HEK293 (cell line): ENCODE results near the gene TMEM259.
A peak's percentile ranks its signal among the peaks of the same experiment; 100 is the strongest.

Source experiments
- BCL11A ChIP-seq: fragments of 450-650 bp; formaldehyde crosslinking; IDR thresholded peaks from 2 replicates; pipeline ENCODE4 v1.5.1; 2016; ENCODE audit warnings: low read depth, missing biosample characterization, missing genetic modification characterization
- GLIS1 ChIP-seq: fragments of 450-650 bp; formaldehyde crosslinking; IDR thresholded peaks from 2 replicates; pipeline ENCODE4 v1.5.1; 2016; ENCODE audit warnings: missing biosample characterization, missing genetic modification characterization
- IKZF3 ChIP-seq: fragments of 450-650 bp; IDR thresholded peaks from 2 replicates; pipeline ENCODE4 v1.5.0; 2018; ENCODE audit warnings: missing biosample characterization, mild to moderate bottlenecking, missing genetic modification characterization, moderate library complexity
- KLF9 ChIP-seq: fragments of 450-650 bp; formaldehyde crosslinking; IDR thresholded peaks from 2 replicates; pipeline ENCODE4 v1.5.1; 2016; ENCODE audit warnings: missing biosample characterization, missing genetic modification characterization, low read depth
- OSR2 ChIP-seq: fragments of 450-650 bp; formaldehyde crosslinking; IDR thresholded peaks from 2 replicates; pipeline ENCODE4 v1.5.1; 2016; ENCODE audit warnings: missing biosample characterization, missing genetic modification characterization
- SP7 ChIP-seq: fragments of 450-650 bp; formaldehyde crosslinking; IDR thresholded peaks from 2 replicates; pipeline ENCODE4 v1.5.1; 2016; ENCODE audit warnings: missing biosample characterization, missing genetic modification characterization
- TCF7L2 ChIP-seq: IDR thresholded peaks from 2 replicates; pipeline ENCODE4 v1.6.1; 2011; ENCODE audit warnings: low read depth, mild to moderate bottlenecking, inconsistent platforms, low read length, moderate library complexity, borderline replicate concordance
- ZBTB1 ChIP-seq: fragments of 450-650 bp; formaldehyde crosslinking; IDR thresholded peaks from 2 replicates; pipeline ENCODE4 v1.5.1; 2016; ENCODE audit warnings: missing biosample characterization, missing genetic modification characterization
- ZBTB10 ChIP-seq: fragments of 450-650 bp; formaldehyde crosslinking; IDR thresholded peaks from 2 replicates; pipeline ENCODE4 v1.5.1; 2016; ENCODE audit warnings: missing biosample characterization, missing genetic modification characterization
- ZBTB20 ChIP-seq: fragments of 450-650 bp; formaldehyde crosslinking; IDR thresholded peaks from 2 replicates; pipeline ENCODE4 v1.5.1; 2016; ENCODE audit warnings: missing biosample characterization, missing genetic modification characterization
- ZBTB21 ChIP-seq: fragments of 450-650 bp; formaldehyde crosslinking; IDR thresholded peaks from 2 replicates; pipeline ENCODE4 v1.5.1; 2017; ENCODE audit warnings: missing biosample characterization, missing genetic modification characterization
- ZBTB7A ChIP-seq: fragments of 450-650 bp; formaldehyde crosslinking; IDR thresholded peaks from 2 replicates; pipeline ENCODE4 v1.5.1; 2016; ENCODE audit warnings: low read depth, missing biosample characterization, missing genetic modification characterization
- ZFP41 ChIP-seq: fragments of 450-650 bp; formaldehyde crosslinking; IDR thresholded peaks from 2 replicates; pipeline ENCODE4 v1.5.1; 2016; ENCODE audit warnings: missing biosample characterization, missing genetic modification characterization, borderline replicate concordance
- ZNF148 ChIP-seq: fragments of 450-650 bp; formaldehyde crosslinking; IDR thresholded peaks from 2 replicates; pipeline ENCODE4 v1.5.0; 2017; ENCODE audit warnings: missing biosample characterization, missing genetic modification characterization, borderline replicate concordance
- ZNF184 ChIP-seq: fragments of 450-650 bp; IDR thresholded peaks from 2 replicates; pipeline ENCODE4 v1.5.1; 2018; ENCODE audit warnings: missing biosample characterization, mild to moderate bottlenecking, missing genetic modification characterization
- ZNF2 ChIP-seq: fragments of 450-650 bp; formaldehyde crosslinking; IDR thresholded peaks from 2 replicates; pipeline ENCODE4 v1.5.1; 2016; ENCODE audit warnings: missing biosample characterization, missing genetic modification characterization
- ZNF239 ChIP-seq: fragments of 450-650 bp; formaldehyde crosslinking; IDR thresholded peaks from 2 replicates; pipeline ENCODE4 v1.5.1; 2016; ENCODE audit warnings: missing biosample characterization, missing genetic modification characterization
- ZNF335 ChIP-seq: fragments of 450-650 bp; formaldehyde crosslinking; conservative IDR thresholded peaks from 2 replicates; pipeline ENCODE4 v1.5.1; 2016; ENCODE audit warnings: missing biosample characterization, missing genetic modification characterization
- ZNF350 ChIP-seq: fragments of 450-650 bp; formaldehyde crosslinking; IDR thresholded peaks from 2 replicates; pipeline ENCODE4 v1.5.0; 2017; ENCODE audit warnings: missing biosample characterization, mild to moderate bottlenecking, missing genetic modification characterization
- ZNF391 ChIP-seq: fragments of 450-650 bp; formaldehyde crosslinking; IDR thresholded peaks from 2 replicates; pipeline ENCODE4 v1.5.1; 2016; ENCODE audit warnings: low read depth, missing biosample characterization, missing genetic modification characterization, borderline replicate concordance
- ZNF398 ChIP-seq: fragments of 450-650 bp; formaldehyde crosslinking; IDR thresholded peaks from 2 replicates; pipeline ENCODE4 v1.5.1; 2017; ENCODE audit warnings: missing biosample characterization, missing genetic modification characterization
- ZNF510 ChIP-seq: fragments of 450-650 bp; formaldehyde crosslinking; IDR thresholded peaks from 2 replicates; pipeline ENCODE4 v1.5.1; 2018; ENCODE audit warnings: mild to moderate bottlenecking, missing genetic modification characterization, missing biosample characterization; ENCODE audit not compliant: insufficient replicate concordance
- ZNF571 ChIP-seq: fragments of 450-650 bp; formaldehyde crosslinking; IDR thresholded peaks from 2 replicates; pipeline ENCODE4 v1.5.0; 2017; ENCODE audit warnings: missing biosample characterization, missing genetic modification characterization
- ZNF610 ChIP-seq: fragments of 450-650 bp; formaldehyde crosslinking; IDR thresholded peaks from 2 replicates; pipeline ENCODE4 v1.5.1; 2016; ENCODE audit warnings: missing biosample characterization, missing genetic modification characterization, borderline replicate concordance
- ZNF624 ChIP-seq: fragments of 450-650 bp; formaldehyde crosslinking; IDR thresholded peaks from 2 replicates; pipeline ENCODE4 v1.5.1; 2017; ENCODE audit warnings: missing biosample characterization, missing genetic modification characterization
- ZNF626 ChIP-seq: fragments of 450-650 bp; sonication (Bioruptor Pico); formaldehyde crosslinking; IDR thresholded peaks from 2 replicates; pipeline ENCODE4 v1.5.1; 2018; ENCODE audit warnings: missing biosample characterization, missing genetic modification characterization, inconsistent platforms
- ZNF645 ChIP-seq: fragments of 450-650 bp; formaldehyde crosslinking; IDR thresholded peaks from 2 replicates; pipeline ENCODE4; 2016; ENCODE audit warnings: missing biosample characterization, missing genetic modification characterization
- ZNF777 ChIP-seq: fragments of 450-650 bp; formaldehyde crosslinking; IDR thresholded peaks from 2 replicates; pipeline ENCODE4 v1.5.1; 2017; ENCODE audit warnings: missing biosample characterization, missing genetic modification characterization, borderline replicate concordance
- ZXDB ChIP-seq: fragments of 450-650 bp; formaldehyde crosslinking; IDR thresholded peaks from 2 replicates; pipeline ENCODE4 v1.5.1; 2016; ENCODE audit warnings: missing biosample characterization, missing genetic modification characterization
- TF ChIP-seq, protein P1 (sequence below): fragments of 450-650 bp; formaldehyde crosslinking; IDR thresholded peaks from 2 replicates; pipeline ENCODE4 v1.5.1; 2016; ENCODE audit warnings: missing biosample characterization, missing genetic modification characterization

TMEM259 gene

DNA sequence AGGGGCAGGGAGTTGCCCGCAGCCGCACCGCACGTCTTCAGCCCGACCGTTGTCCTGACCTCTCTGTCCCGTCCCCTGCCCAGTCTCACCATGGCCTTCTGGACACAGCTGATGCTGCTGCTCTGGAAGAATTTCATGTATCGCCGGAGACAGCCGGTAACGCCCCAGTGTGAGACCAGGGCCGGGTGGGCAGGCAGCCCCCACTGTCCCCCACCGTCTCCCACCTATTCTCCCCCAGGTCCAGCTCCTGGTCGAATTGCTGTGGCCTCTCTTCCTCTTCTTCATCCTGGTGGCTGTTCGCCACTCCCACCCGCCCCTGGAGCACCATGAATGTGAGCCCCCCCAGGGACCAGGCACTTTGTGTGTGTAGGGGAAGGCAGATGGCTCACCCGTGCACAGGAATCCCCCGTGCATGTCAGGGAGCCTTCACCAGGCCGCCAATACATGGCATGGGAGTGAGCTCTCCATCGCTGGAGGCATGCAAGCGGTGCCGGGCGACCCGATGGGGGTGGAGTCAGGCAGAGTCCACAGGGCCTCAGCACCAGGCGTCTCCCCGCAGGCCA lies 20.4 kb upstream of the TMEM259 start (continued):
- TF ChIP-seq ZNF148 (tag by site-specific recombination) (no peak), IKZF3 (no peak), ZNF350 (tag by site-specific recombination) (no peak), ZXDB (tag by site-specific recombination) (no peak), ZNF510 (no peak), ZNF777 (tag by site-specific recombination) (no peak), ZNF624 (tag by site-specific recombination) (no peak), ZNF571 (tag by site-specific recombination) (no peak), ZBTB7A (tag by site-specific recombination) (0 out of 2 replicates have a peak, but pooled peaks have one; percentile 14), ZBTB21 (tag by site-specific recombination) (no peak), BCL11A (tag by site-specific recombination) (peak; percentile 48; the same call in 1 of the 2 replicates), ZNF2 (no peak), ZNF626 (no peak), SP7 (tag by site-specific recombination) (no peak), KLF9 (tag by site-specific recombination) (no peak), GLIS1 (tag by site-specific recombination) (peak; percentile 32), ZFP41 (no peak), TCF7L2 (no peak), ZNF239 (tag by site-specific recombination) (no peak), ZBTB10 (tag by site-specific recombination) (no peak), ZNF184 (no peak), ZBTB20 (tag by site-specific recombination) (no peak), ZNF398 (no peak; the same call in 1 of the 2 replicates), ZNF391 (tag by site-specific recombination) (no peak), ZNF610 (tag by site-specific recombination) (no peak), OSR2 (tag by site-specific recombination) (no peak), ZNF335 (tag by site-specific recombination) (no peak), ZBTB1 (tag by site-specific recombination) (no peak), ZNF645 (tag by site-specific recombination) (no peak)
- TF ChIP-seq, protein P1, sequence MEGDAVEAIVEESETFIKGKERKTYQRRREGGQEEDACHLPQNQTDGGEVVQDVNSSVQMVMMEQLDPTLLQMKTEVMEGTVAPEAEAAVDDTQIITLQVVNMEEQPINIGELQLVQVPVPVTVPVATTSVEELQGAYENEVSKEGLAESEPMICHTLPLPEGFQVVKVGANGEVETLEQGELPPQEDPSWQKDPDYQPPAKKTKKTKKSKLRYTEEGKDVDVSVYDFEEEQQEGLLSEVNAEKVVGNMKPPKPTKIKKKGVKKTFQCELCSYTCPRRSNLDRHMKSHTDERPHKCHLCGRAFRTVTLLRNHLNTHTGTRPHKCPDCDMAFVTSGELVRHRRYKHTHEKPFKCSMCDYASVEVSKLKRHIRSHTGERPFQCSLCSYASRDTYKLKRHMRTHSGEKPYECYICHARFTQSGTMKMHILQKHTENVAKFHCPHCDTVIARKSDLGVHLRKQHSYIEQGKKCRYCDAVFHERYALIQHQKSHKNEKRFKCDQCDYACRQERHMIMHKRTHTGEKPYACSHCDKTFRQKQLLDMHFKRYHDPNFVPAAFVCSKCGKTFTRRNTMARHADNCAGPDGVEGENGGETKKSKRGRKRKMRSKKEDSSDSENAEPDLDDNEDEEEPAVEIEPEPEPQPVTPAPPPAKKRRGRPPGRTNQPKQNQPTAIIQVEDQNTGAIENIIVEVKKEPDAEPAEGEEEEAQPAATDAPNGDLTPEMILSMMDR (tag by site-specific recombination), result no peak
